ENCODE results near the gene MT2A.
A peak's percentile ranks its signal among the peaks of the same experiment; 100 is the strongest.

The MT2A gene

DNA sequence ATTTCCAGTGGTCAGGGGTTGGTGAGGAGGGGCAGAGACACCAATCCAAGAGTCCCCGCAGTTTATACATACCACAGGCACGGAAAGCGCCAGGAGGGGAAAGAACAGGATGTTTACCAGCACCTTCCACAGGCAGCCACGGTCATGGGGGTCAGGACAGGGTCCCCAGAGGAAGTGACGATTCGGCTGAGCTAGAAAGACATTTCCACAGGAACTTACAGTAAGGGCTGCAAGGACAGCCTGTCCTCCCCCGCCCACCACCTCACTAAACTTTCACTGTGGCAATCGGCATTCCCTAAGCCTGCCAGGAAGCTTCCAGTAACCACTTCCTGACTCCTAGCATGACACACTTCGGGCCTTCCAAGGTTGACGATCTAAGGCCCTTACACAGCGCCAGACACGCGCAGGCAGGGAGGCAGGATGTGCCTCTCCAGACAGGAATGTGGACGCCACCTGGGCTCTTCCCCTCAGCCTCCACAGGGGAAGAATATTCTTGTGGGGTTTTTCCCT, 1.2 kb upstream of the MT2A start:
- H3K36me3 ChIP-seq (ENCODE audit: insufficient read depth, low read length): no peaks in the 10 kb centered on the region
- peaks cover 30% of the 10 kb centered on the region for H3K4me1 ChIP-seq (ENCODE audit: insufficient read depth, low read length)
- H3K9ac ChIP-seq (ENCODE audit: low read depth, low read length): no peak overlapping the region
- no peaks in the 10 kb centered on the region for H3K9me3 ChIP-seq (ENCODE audit: control insufficient read depth, insufficient read depth, low read length)

GRCh38 chr16:56607675-56608042, 725 bp upstream of the MT2A start:
- H3K9ac ChIP-seq (ENCODE audit: low read depth, low read length): peak overlapping the region; percentile 52; the same call in 1 of the 2 replicates
- H3K4me1 ChIP-seq (ENCODE audit: insufficient read depth, low read length): peaks cover 30% of the 10 kb centered on the region
- H3K9me3 ChIP-seq (ENCODE audit: control insufficient read depth, insufficient read depth, low read length): no peaks in the 10 kb centered on the region
- no peaks in the 10 kb centered on the region for H3K36me3 ChIP-seq (ENCODE audit: insufficient read depth, low read length)

GRCh38 chr16:56608876-56609462, 585 bp downstream of the MT2A start:
- H3K4me1 ChIP-seq (ENCODE audit: insufficient read depth, low read length): peaks cover 36% of the 10 kb centered on the region
- peak overlapping the region; percentile 52 for H3K9ac ChIP-seq (ENCODE audit: low read depth, low read length)
- no peaks in the 10 kb centered on the region for H3K36me3 ChIP-seq (ENCODE audit: insufficient read depth, low read length)

DNA sequence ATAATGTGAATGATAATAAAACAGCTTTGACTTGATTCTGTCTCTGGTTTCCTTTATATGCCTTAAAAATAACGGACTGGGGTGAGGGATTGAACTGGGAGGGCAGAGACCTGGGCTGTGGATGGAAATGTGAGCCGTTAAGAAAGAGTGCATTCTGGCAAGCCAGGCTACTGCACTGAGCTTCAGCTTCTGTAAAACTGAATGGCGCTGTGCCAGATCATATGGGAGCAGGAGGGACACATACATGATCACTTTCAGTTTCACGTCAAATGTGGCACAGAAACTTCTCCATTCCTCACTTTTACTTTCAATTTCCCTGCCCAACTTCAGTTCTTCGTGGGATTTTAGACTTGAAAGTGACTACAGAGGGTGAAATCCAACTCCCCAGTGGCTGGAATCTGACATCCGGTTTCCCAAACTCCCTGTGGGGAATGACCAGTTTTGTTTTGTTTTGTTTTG, 1.1 kb downstream of the MT2A start:
- peak overlapping the region; percentile 52 for H3K9ac ChIP-seq (ENCODE audit: low read depth, low read length)
- H3K36me3 ChIP-seq (ENCODE audit: insufficient read depth, low read length): no peaks in the 10 kb centered on the region
- no peaks in the 10 kb centered on the region for H3K9me3 ChIP-seq (ENCODE audit: control insufficient read depth, insufficient read depth, low read length)
- H3K4me1 ChIP-seq (ENCODE audit: insufficient read depth, low read length): peaks cover 36% of the 10 kb centered on the region

More at GRCh38 chr16:56608876-56609462, 585 bp downstream of the MT2A start:
- no peaks in the 10 kb centered on the region for H3K9me3 ChIP-seq (ENCODE audit: control insufficient read depth, insufficient read depth, low read length)

- H3K9me3 ChIP-seq (ENCODE audit: control insufficient read depth, insufficient read depth, low read length): no peaks in the 10 kb centered on the region
- peak overlapping the region; percentile 52 for H3K9ac ChIP-seq (ENCODE audit: low read depth, low read length)
- H3K36me3 ChIP-seq (ENCODE audit: insufficient read depth, low read length): no peaks in the 10 kb centered on the region
- H3K4me1 ChIP-seq (ENCODE audit: insufficient read depth, low read length): peaks cover 36% of the 10 kb centered on the region
These were observed 1.7 kb downstream of the MT2A start for GRCh38 chr16:56610017-56610608.

DNA sequence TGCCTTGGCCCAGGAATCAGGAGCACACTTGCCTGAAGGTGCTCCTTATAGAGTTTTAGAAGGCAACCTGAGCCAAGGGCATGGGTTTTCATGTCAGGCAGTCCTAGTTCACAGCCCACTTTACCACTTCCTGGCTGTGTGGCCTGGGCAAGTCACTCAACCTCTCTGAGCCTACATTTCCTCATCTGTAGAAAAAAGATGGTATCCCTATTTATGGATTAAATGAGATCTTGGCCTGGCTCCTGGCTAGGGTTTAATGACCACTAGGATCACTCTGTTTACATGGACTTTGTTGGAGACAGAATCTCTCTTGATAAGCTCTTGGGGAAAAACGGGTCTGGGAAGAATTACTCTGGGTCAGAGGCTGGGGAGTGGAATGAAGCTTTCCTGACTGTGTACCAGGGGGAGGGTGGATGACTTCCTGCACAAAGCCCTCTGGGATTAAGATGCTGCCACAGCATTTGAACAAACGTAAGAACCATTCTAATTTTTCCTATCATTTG, 2.3 kb downstream of the MT2A start:
- Histone ChIP-seq H3K9me3 (ENCODE audit: control insufficient read depth, insufficient read depth, low read length) (no peaks in the 10 kb centered on the region), H3K9ac (ENCODE audit: low read depth, low read length) (peak overlapping the region; percentile 52; the same call in 1 of the 2 replicates), H3K4me1 (ENCODE audit: insufficient read depth, low read length) (peaks cover 36% of the 10 kb centered on the region), H3K36me3 (ENCODE audit: insufficient read depth, low read length) (no peaks in the 10 kb centered on the region)

DNA sequence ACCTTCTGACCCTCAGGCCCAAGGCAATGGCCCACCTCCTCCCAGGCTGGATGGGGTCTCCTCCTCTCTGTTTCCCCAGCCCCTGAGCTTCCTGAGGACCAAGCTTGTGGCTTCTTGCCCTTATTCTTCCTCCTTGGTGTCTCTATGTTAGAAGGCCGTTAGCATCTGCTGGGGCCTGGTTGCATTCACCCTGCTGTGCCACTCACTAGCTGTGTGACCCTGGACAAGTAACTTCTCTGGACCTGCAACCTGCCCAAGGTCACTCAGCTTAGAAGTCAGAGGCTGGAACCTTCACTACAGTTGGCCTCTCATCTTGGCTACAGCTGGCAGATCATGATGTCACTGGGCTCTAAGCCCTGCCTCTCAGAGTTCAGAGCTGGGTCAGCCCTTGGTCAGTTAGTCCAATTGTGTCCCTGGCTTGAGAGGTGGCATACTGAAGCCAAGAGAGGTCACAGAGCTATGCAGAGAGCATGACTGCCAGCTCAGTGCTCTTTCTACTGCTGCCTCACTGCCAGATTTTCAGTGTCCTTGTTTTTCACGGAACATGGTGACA, 3.0 kb downstream of the MT2A start:
- no peak overlapping the region for H3K9ac ChIP-seq (ENCODE audit: low read depth, low read length)
- peaks cover 36% of the 10 kb centered on the region for H3K4me1 ChIP-seq (ENCODE audit: insufficient read depth, low read length)
- no peaks in the 10 kb centered on the region for H3K36me3 ChIP-seq (ENCODE audit: insufficient read depth, low read length)
- H3K9me3 ChIP-seq (ENCODE audit: control insufficient read depth, insufficient read depth, low read length): no peaks in the 10 kb centered on the region

GRCh38 chr16:56613706-56614105, 5.3 kb downstream of the MT2A start:
- Histone ChIP-seq H3K36me3 (ENCODE audit: insufficient read depth, low read length) (no peaks in the 10 kb centered on the region), H3K9ac (ENCODE audit: low read depth, low read length) (no peak overlapping the region), H3K9me3 (ENCODE audit: control insufficient read depth, insufficient read depth, low read length) (no peaks in the 10 kb centered on the region), H3K4me1 (ENCODE audit: insufficient read depth, low read length) (peaks cover 25% of the 10 kb centered on the region)

- peaks cover 22% of the 10 kb centered on the region for H3K4me1 ChIP-seq (ENCODE audit: insufficient read depth, low read length)
- no peaks in the 10 kb centered on the region for H3K9me3 ChIP-seq (ENCODE audit: control insufficient read depth, insufficient read depth, low read length)
- no peaks in the 10 kb centered on the region for H3K36me3 ChIP-seq (ENCODE audit: insufficient read depth, low read length)
- H3K9ac ChIP-seq (ENCODE audit: low read depth, low read length): no peak overlapping the region
These were observed 6.2 kb downstream of the MT2A start for GRCh38 chr16:56614549-56614991.

GRCh38 chr16:56615353-56615752, 7.0 kb downstream of the MT2A start:
- no peaks in the 10 kb centered on the region for H3K9me3 ChIP-seq (ENCODE audit: control insufficient read depth, insufficient read depth, low read length)
- peaks cover 15% of the 10 kb centered on the region for H3K4me1 ChIP-seq (ENCODE audit: insufficient read depth, low read length)
- H3K9ac ChIP-seq (ENCODE audit: low read depth, low read length): no peak overlapping the region
- no peaks in the 10 kb centered on the region for H3K36me3 ChIP-seq (ENCODE audit: insufficient read depth, low read length)

DNA sequence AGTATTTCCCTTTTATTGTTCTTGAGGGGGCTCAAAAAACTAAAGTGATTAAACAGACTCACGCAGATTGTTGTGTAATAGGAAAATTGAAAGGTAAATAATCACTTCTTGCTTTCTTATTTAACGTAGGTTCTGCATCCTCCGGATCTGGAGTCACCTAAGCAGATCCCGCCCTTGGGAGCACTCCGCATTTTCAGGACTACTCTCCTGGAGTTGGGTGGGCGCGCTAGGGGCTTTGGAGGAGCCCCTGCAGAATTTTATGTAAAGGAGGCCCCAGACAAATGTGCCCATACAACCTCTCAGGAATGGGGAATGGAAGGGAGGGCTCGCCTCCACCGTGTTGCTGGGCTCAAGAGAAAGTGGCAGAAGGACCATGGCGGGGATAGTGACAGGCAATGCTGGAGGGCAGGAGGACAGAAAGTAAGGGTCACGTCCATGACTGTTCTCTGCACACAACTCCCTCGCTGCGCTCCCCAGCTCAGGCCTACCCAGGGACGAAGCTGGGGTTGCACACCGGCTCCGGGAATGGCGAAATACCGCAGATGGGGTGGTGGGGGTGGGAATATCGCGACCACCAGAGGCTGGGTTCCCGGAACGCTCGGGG, 8.3 kb downstream of the MT2A start:
- no peaks in the 10 kb centered on the region for H3K36me3 ChIP-seq (ENCODE audit: insufficient read depth, low read length)
- peak overlapping the region; percentile 41; the same call in 1 of the 2 replicates for H3K9ac ChIP-seq (ENCODE audit: low read depth, low read length)
- H3K9me3 ChIP-seq (ENCODE audit: control insufficient read depth, insufficient read depth, low read length): no peaks in the 10 kb centered on the region
- H3K4me1 ChIP-seq (ENCODE audit: insufficient read depth, low read length): peaks cover 17% of the 10 kb centered on the region

- Histone ChIP-seq H3K36me3 (ENCODE audit: insufficient read depth, low read length) (no peaks in the 10 kb centered on the region), H3K9me3 (ENCODE audit: control insufficient read depth, insufficient read depth, low read length) (no peaks in the 10 kb centered on the region), H3K4me1 (ENCODE audit: insufficient read depth, low read length) (peaks cover 23% of the 10 kb centered on the region), H3K9ac (ENCODE audit: low read depth, low read length) (peak overlapping the region; percentile 41; the same call in 1 of the 2 replicates)
These were observed 9.1 kb downstream of the MT2A start for GRCh38 chr16:56617212-56618085.

- H3K36me3 ChIP-seq (ENCODE audit: insufficient read depth, low read length): no peaks in the 10 kb centered on the region
- H3K9ac ChIP-seq (ENCODE audit: low read depth, low read length): no peak overlapping the region
- no peaks in the 10 kb centered on the region for H3K9me3 ChIP-seq (ENCODE audit: control insufficient read depth, insufficient read depth, low read length)
- peaks cover 23% of the 10 kb centered on the region for H3K4me1 ChIP-seq (ENCODE audit: insufficient read depth, low read length)
These were observed 9.8 kb downstream of the MT2A start for GRCh38 chr16:56618138-56618537.

Measured in ES-I3 (cell line).